GM06990 (cell line): ENCODE results near the gene KIAA0408.

Experiments used
- DNase-seq: peaks from one replicate; pipeline ENCODE4 v3.0.0-alpha.2; 2011; ENCODE audit not compliant: insufficient read length; ENCODE audit errors: extremely low read depth
- H3K27me3 ChIP-seq: replicated peaks from 2 replicates; pipeline ENCODE4 v1.6.0; 2011; ENCODE audit warnings: low read length; ENCODE audit not compliant: control insufficient read depth, insufficient read depth
- H3K36me3 ChIP-seq: 2 replicates; pipeline ENCODE4 v1.5.1; 2011; ENCODE audit warnings: low read length; ENCODE audit not compliant: control insufficient read depth, insufficient read depth
- H3K4me3 ChIP-seq: replicated peaks from 2 replicates; pipeline ENCODE4 v1.5.1; 2011; ENCODE audit warnings: low read depth, mild to moderate bottlenecking, control low read depth, low read length
- CTCF ChIP-seq: IDR thresholded peaks from 2 replicates; pipeline ENCODE4 v1.5.1; 2011; ENCODE audit warnings: low read length, control low read depth, mild to moderate bottlenecking, inconsistent platforms; ENCODE audit not compliant: insufficient read depth, poor library complexity, severe bottlenecking

Gene KIAA0408

GRCh38 chr6:127456465-127456864, 2.7 kb downstream of the KIAA0408 start:
- no peak for DNase-seq
- TF ChIP-seq CTCF: no peak
- Histone ChIP-seq H3K4me3 (no peak overlapping the region), H3K27me3 (no peaks in the 10 kb centered on the region), H3K36me3 (no peaks in the 10 kb centered on the region)

DNA sequence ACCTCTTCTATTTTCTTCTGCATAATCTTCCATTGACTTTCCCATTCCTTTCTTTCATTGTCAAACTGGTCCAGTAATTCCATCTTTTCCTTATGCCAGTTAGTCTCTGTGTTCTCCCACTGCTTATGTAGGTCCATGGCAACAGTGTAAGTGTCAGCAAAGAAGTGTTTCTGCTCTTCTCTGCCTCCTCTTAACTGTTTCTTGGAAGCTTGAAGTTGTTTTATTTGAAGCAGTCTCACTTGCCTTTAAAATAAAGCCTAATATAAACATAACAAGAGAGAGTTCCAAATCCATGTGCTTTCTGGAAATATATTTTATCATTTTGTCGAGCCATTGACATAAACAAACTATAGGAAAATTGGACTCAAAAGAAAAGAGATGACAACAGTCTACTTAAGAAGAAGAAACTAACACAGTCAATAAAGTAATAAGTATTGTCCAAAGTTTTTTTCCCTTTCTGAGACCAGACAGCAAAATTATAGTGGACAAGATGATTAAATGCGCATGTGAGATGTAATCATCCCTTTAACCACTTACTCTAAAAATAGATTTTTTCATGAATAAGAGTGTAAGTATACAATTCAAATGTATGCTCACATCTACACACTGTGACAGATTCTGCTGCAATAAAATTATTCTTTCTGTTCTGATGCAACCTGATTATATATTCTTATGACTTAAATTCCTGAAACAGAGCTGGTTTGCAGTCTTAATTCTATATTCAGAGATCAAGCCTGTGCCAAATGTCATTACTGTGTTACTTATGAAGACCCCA, 5.2 kb downstream of the KIAA0408 start:
- no peaks in the 10 kb centered on the region for H3K36me3 ChIP-seq
- H3K4me3 ChIP-seq: no peak overlapping the region
- H3K27me3 ChIP-seq: no peaks in the 10 kb centered on the region
- DNase-seq: no peak
- TF ChIP-seq CTCF: no peak

DNA sequence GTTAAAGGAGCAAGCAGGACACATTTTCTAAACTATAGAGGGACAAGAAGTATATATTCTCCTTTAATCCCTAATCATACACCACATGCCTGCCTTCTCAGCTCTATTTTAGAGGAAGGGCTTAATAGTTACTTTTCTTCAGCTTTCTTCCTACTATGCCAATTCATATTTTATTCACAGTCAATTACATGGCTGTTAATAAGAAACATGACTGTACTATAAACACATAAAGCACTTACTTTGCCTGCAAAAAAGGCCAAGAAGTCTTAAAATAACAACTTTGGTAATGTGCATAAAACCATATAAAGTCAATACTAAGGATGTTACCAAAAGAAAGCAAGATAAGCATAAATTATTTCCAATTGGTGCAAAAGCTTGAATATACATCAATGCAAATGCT, 6.4 kb downstream of the KIAA0408 start:
- Histone ChIP-seq H3K36me3 (no peaks in the 10 kb centered on the region), H3K27me3 (no peaks in the 10 kb centered on the region), H3K4me3 (no peak overlapping the region)
- DNase-seq: no peak
- no peak for TF ChIP-seq CTCF

DNA sequence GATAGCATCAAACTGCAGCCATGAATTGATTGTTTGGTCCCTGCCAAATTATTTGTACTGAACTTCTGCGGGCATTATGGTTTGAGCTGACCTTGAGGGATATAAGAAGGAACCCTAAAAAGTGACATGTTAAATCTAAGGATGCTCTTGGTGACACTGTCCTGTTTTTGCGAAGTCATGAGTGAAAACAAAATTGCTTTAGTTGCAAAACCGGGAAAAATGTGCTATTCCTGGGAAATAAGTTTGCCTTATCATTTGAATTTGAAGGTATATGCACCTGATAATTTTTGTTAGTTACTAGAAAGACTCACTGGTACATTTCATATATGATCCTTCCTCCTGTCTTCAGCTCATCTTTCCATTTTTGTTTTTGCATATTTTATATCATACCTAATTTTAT, 7.8 kb downstream of the KIAA0408 start:
- no peak for TF ChIP-seq CTCF
- no peak for DNase-seq
- Histone ChIP-seq H3K36me3 (no peaks in the 10 kb centered on the region), H3K4me3 (no peak overlapping the region), H3K27me3 (no peaks in the 10 kb centered on the region)

GRCh38 chr6:127447780-127448179, 11.4 kb downstream of the KIAA0408 start:
- DNase-seq: no peak
- Histone ChIP-seq H3K27me3 (no peaks in the 10 kb centered on the region), H3K36me3 (no peaks in the 10 kb centered on the region), H3K4me3 (no peak overlapping the region)
- TF ChIP-seq CTCF: no peak

- Histone ChIP-seq H3K36me3 (no peaks in the 10 kb centered on the region), H3K27me3 (no peaks in the 10 kb centered on the region), H3K4me3 (no peak overlapping the region)
- no peak for DNase-seq
- no peak for TF ChIP-seq CTCF
Measured at GRCh38 chr6:127446356-127446755, 12.8 kb downstream of the KIAA0408 start.
